Measurements from ENCODE around the gene KIF2A.

The KIF2A gene

GRCh38 chr5:62314213-62314830, 8.3 kb downstream of the KIF2A start:
- DNase-seq (ENCODE audit: extremely low spot score) = no peak
- TF ChIP-seq BHLHE40 (IDR thresholded peaks at IDR 0.05; ENCODE audit: borderline replicate concordance) = no peak
- peak; percentile 39; the same call in 1 of the 2 replicates for TF ChIP-seq ZNF384 (IDR thresholded peaks at IDR 0.05)
- ChIA-PET CTCF (no interaction called here), POLR2A (no interaction called here)

- no peak for DNase-seq (ENCODE audit: extremely low spot score)
- ChIA-PET CTCF (no interaction called here), POLR2A (no interaction called here)
- TF ChIP-seq CTBP1 (IDR thresholded peaks at IDR 0.05; ENCODE audit: borderline replicate concordance) = no peak
- no peak for TF ChIP-seq LEF1 (IDR thresholded peaks at IDR 0.05; ENCODE audit: borderline replicate concordance)
- no peak for TF ChIP-seq HDGF (IDR thresholded peaks at IDR 0.05; ENCODE audit: borderline replicate concordance)
- TF ChIP-seq TARDBP (IDR thresholded peaks at IDR 0.05) = no peak
- TF ChIP-seq FOXM1 (IDR thresholded peaks at IDR 0.05; ENCODE audit: borderline replicate concordance) = no peak
- no peak for TF ChIP-seq ZNF384 (IDR thresholded peaks at IDR 0.05)
- no peak for TF ChIP-seq FOXA1 (IDR thresholded peaks at IDR 0.05)
- no peak for TF ChIP-seq NFRKB (IDR thresholded peaks at IDR 0.05)
- no peak for TF ChIP-seq ELF4 (IDR thresholded peaks at IDR 0.05)
- no peak for TF ChIP-seq FOXK2 (IDR thresholded peaks at IDR 0.05)
- TF ChIP-seq ARNT (IDR thresholded peaks at IDR 0.05) = no peak
- no peak for TF ChIP-seq SUZ12 (IDR thresholded peaks at IDR 0.05)
- TF ChIP-seq PKNOX1 (IDR thresholded peaks at IDR 0.05) = no peak
These were observed 9.6 kb downstream of the KIF2A start for GRCh38 chr5:62315376-62316175.

DNA sequence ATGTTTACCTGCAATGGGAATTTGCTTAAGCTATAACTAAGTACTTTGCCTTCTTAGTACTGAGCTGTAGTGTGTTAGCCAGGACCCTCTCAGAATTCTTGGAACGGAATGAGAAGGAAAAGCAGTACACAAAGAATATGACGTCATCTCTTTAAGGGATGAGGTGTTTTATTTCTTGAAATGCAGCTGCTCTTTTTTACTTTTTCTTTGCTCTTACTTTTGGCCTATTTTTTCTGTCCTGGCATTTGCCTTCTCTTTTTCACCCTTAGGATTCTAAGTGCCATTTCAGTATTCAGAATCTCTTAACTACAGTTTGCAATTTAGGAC, 10.1 kb downstream of the KIF2A start:
- no peak for DNase-seq (ENCODE audit: extremely low spot score)
- CTCF ChIA-PET = no interaction called here
- no peak for TF ChIP-seq SP1 (IDR thresholded peaks at IDR 0.05)
- no peak for TF ChIP-seq NFRKB (IDR thresholded peaks at IDR 0.05)
- TF ChIP-seq HDGF (IDR thresholded peaks at IDR 0.05; ENCODE audit: borderline replicate concordance) = no peak
- no peak for TF ChIP-seq ARNT (IDR thresholded peaks at IDR 0.05)
- TF ChIP-seq ELF4 (IDR thresholded peaks at IDR 0.05) = no peak
- TF ChIP-seq ZNF384 (IDR thresholded peaks at IDR 0.05) = no peak
- TF ChIP-seq SUZ12 (IDR thresholded peaks at IDR 0.05) = no peak
- TF ChIP-seq TARDBP (IDR thresholded peaks at IDR 0.05) = no peak
- no peak for TF ChIP-seq L3MBTL2 (conservative IDR thresholded peaks at IDR 0.05)
- no peak for TF ChIP-seq FOXA1 (IDR thresholded peaks at IDR 0.05)
- POLR2A ChIA-PET = no interaction called here

DNA sequence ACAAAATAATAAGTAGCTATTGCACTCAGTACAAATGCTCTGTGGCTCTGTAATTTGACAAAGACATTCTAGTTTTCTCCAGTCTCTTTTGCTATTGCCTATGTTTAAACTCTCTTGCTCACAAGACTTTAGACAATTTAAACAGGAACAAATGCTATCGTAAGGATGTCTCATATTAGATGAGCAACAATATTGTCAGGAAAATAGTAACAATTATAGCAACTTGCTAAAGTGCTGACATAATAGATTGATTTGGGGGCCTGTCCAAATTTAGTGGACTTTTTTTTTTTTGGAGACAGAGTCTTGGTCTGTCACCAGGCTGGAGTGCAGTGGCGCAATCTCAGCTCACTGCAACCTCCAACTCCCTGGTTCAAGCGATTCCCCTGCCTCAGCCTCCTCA, 11.8 kb downstream of the KIF2A start:
- ChIA-PET CTCF (no interaction called here), POLR2A (interaction anchor here (1.5 to 1.9 kb wide), 2 partner anchors 11 to 12 kb away, joined by 3 to 4 read pairs; partner anchors contain the start of gene KIF2A)
- TF ChIP-seq SP1 (IDR thresholded peaks at IDR 0.05) = no peak
- TF ChIP-seq FOXA1 (IDR thresholded peaks at IDR 0.05) = no peak
- no peak for TF ChIP-seq TARDBP (IDR thresholded peaks at IDR 0.05)
- TF ChIP-seq FOXM1 (IDR thresholded peaks at IDR 0.05; ENCODE audit: borderline replicate concordance) = no peak
- no peak for TF ChIP-seq HDGF (IDR thresholded peaks at IDR 0.05; ENCODE audit: borderline replicate concordance)
- no peak for TF ChIP-seq FOXK2 (IDR thresholded peaks at IDR 0.05)
- TF ChIP-seq L3MBTL2 (conservative IDR thresholded peaks at IDR 0.05) = no peak
- no peak for TF ChIP-seq ARNT (IDR thresholded peaks at IDR 0.05)
- no peak for TF ChIP-seq SUZ12 (IDR thresholded peaks at IDR 0.05)
- no peak for TF ChIP-seq ZNF384 (IDR thresholded peaks at IDR 0.05)
- no peak for TF ChIP-seq LEF1 (IDR thresholded peaks at IDR 0.05; ENCODE audit: borderline replicate concordance)
- DNase-seq (ENCODE audit: extremely low spot score) = no peak

- ChIA-PET CTCF (no interaction called here), POLR2A (no interaction called here)
- no peak for TF ChIP-seq TARDBP (IDR thresholded peaks at IDR 0.05)
- no peak for TF ChIP-seq PKNOX1 (IDR thresholded peaks at IDR 0.05)
- no peak for DNase-seq (ENCODE audit: extremely low spot score)
These were observed 16.5 kb downstream of the KIF2A start for GRCh38 chr5:62322484-62322883.

DNA sequence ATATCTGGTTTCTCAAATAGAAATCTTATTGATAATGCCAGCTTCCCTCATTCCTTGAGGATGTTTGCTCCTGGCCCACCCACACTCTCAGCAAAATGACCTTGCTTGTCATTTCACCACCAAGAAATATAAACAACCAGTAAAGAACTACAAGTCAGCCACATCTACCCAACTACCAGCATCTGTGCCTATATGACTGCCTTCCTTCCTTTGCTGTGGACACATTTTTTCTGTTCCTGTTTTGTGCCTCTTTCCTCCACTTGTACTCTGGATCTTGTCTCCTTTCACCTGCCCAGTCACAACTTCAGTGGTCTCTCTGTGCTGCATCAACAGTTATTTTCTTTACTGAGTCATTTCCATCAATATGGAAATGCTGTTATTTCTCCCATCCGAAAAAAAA, 20.3 kb downstream of the KIF2A start:
- CTCF ChIA-PET = no interaction called here
- TF ChIP-seq SUZ12 (IDR thresholded peaks at IDR 0.05) (no peak), CTBP1 (IDR thresholded peaks at IDR 0.05; ENCODE audit: borderline replicate concordance) (no peak), PKNOX1 (IDR thresholded peaks at IDR 0.05) (no peak), LEF1 (IDR thresholded peaks at IDR 0.05; ENCODE audit: borderline replicate concordance) (no peak), BHLHE40 (IDR thresholded peaks at IDR 0.05; ENCODE audit: borderline replicate concordance) (no peak), SP1 (IDR thresholded peaks at IDR 0.05) (no peak), ELF4 (IDR thresholded peaks at IDR 0.05) (no peak), ZNF384 (IDR thresholded peaks at IDR 0.05) (no peak), FOXK2 (IDR thresholded peaks at IDR 0.05) (no peak), L3MBTL2 (conservative IDR thresholded peaks at IDR 0.05) (no peak), FOXA1 (IDR thresholded peaks at IDR 0.05) (no peak), TARDBP (IDR thresholded peaks at IDR 0.05) (no peak), NFRKB (IDR thresholded peaks at IDR 0.05) (no peak), HDGF (IDR thresholded peaks at IDR 0.05; ENCODE audit: borderline replicate concordance) (no peak), ARNT (IDR thresholded peaks at IDR 0.05) (no peak), FOXM1 (IDR thresholded peaks at IDR 0.05; ENCODE audit: borderline replicate concordance) (no peak)
- DNase-seq (ENCODE audit: extremely low spot score) = no peak
- POLR2A ChIA-PET = no interaction called here
